IMR-90 (cell line): Measurements from ENCODE around the gene AKAP12. TPM values are rescaled to one million over a fixed set of nuclear protein-coding genes. Genes with fewer than 3 reads are reported as not detected.
A peak's percentile ranks its signal among the peaks of the same experiment; 100 is the strongest.

Experiments used
- ATAC-seq: fragments of 200-7000 bp; cut with Tn5 transposase; 2 replicates; pipeline ENCODE4 v1.9.1; 2020; ENCODE audit warnings: low read depth, mild to moderate bottlenecking, moderate library complexity
- BruUV-seq: library from RNA; stranded (reverse); fragments of 400-500 nt; replicated peaks from 2 replicates; lab custom pipeline; 2021; lab: Mats Ljungman, UMichigan
- CTCF ChIA-PET: fragments of 300-600 bp; formaldehyde crosslinking; extraction: SDS; loops from one replicate; lab custom pipeline; 2021; ENCODE audit warnings: antibody characterized with exemption; lab: Yijun Ruan, JAX
- POLR2A ChIA-PET: fragments of 300-600 bp; sonication (Branson Sonifier 250); formaldehyde crosslinking; loops from one replicate; lab custom pipeline; 2022; ENCODE audit warnings: antibody characterized with exemption; ENCODE audit not compliant: unreplicated experiment; lab: Charles Lee
- DNase-seq: peaks from one replicate; pipeline ENCODE4 v3.0.0; 2013
- H2AFZ ChIP-seq: replicated peaks from 2 replicates; pipeline ENCODE3; 2013; ENCODE audit warnings: low read length, mild to moderate bottlenecking; ENCODE audit not compliant: poor library complexity
- H2AK5ac ChIP-seq: 2 replicates; pipeline ENCODE4 v1.6.1; 2013; ENCODE audit warnings: low read depth, low read length, inconsistent platforms
- H2AK9ac ChIP-seq: replicated peaks from 2 replicates; pipeline ENCODE3; 2013; ENCODE audit warnings: mild to moderate bottlenecking, low read depth, low read length, moderate library complexity; ENCODE audit not compliant: poor library complexity
- H2BK120ac ChIP-seq: 2 replicates; pipeline ENCODE4 v1.6.1; 2013; ENCODE audit warnings: low read depth, low read length, inconsistent platforms
- H2BK15ac ChIP-seq: 3 replicates; pipeline ENCODE4 v1.6.1; 2013; ENCODE audit warnings: low read depth, low read length, inconsistent platforms
- H2BK20ac ChIP-seq: 2 replicates; pipeline ENCODE4 v1.6.1; 2013; ENCODE audit warnings: low read depth, mild to moderate bottlenecking, inconsistent platforms, low read length, moderate library complexity
- H2BK5ac ChIP-seq: 2 replicates; pipeline ENCODE4 v1.6.1; 2013; ENCODE audit warnings: mild to moderate bottlenecking, low read depth, low read length, inconsistent platforms; ENCODE audit not compliant: poor library complexity, severe bottlenecking
- H3K14ac ChIP-seq: replicated peaks from 2 replicates; pipeline ENCODE4 v1.6.1; 2013; ENCODE audit warnings: low read depth, low read length, inconsistent platforms
- H3K18ac ChIP-seq: 2 replicates; pipeline ENCODE4 v1.6.1; 2013; ENCODE audit warnings: low read depth, low read length, control low read depth
- H3K23ac ChIP-seq: 2 replicates; pipeline ENCODE4 v1.6.1; 2013; ENCODE audit warnings: low read depth, low read length, inconsistent platforms
- H3K27ac ChIP-seq: 2 replicates; pipeline ENCODE4 v1.5.1; 2013; ENCODE audit warnings: mild to moderate bottlenecking, control low read depth, low read length; ENCODE audit not compliant: insufficient read depth
- H3K27me3 ChIP-seq: 2 replicates; pipeline ENCODE4 v1.6.1; 2013; ENCODE audit warnings: low read length; ENCODE audit not compliant: control insufficient read depth, insufficient read depth
- H3K36me3 ChIP-seq: 2 replicates; pipeline ENCODE4 v1.6.1; 2013; ENCODE audit warnings: low read length, mixed read lengths; ENCODE audit not compliant: control insufficient read depth, insufficient read depth
- H3K4ac ChIP-seq: 2 replicates; pipeline ENCODE4 v1.6.1; 2013; ENCODE audit warnings: low read depth, low read length, inconsistent platforms
- H3K4me1 ChIP-seq: 2 replicates; pipeline ENCODE4 v1.6.1; 2013; ENCODE audit warnings: low read length, mixed read lengths; ENCODE audit not compliant: control insufficient read depth, insufficient read depth
- H3K4me2 ChIP-seq: 2 replicates; pipeline ENCODE4 v1.6.1; 2013; ENCODE audit warnings: low read depth, mild to moderate bottlenecking, control low read depth, low read length, moderate library complexity
- H3K4me3 ChIP-seq: 2 replicates; pipeline ENCODE4 v1.5.1; 2013; ENCODE audit warnings: low read depth, mild to moderate bottlenecking, control low read depth, low read length, moderate library complexity; ENCODE audit not compliant: insufficient read depth
- H3K56ac ChIP-seq: 2 replicates; pipeline ENCODE4 v1.6.1; 2013; ENCODE audit warnings: low read length, inconsistent platforms; ENCODE audit not compliant: insufficient read depth; ENCODE audit errors: extremely low read depth
- H3K79me1 ChIP-seq, 2 experiments: 2 replicates each; pipeline ENCODE4 v1.6.1; 2013; ENCODE audit warnings: low read length in 2 of 2, inconsistent platforms in 1 of 2, low read depth in 1 of 2
- H3K9ac ChIP-seq: 2 replicates; pipeline ENCODE4 v1.6.1; 2013; ENCODE audit warnings: low read depth, low read length, control low read depth
- H3K9me1 ChIP-seq: 2 replicates; pipeline ENCODE4 v1.6.1; 2013; ENCODE audit warnings: low read length, inconsistent platforms; ENCODE audit not compliant: insufficient read depth
- H3K9me3 ChIP-seq: 2 replicates; pipeline ENCODE4 v1.6.1; 2013; ENCODE audit warnings: low read length; ENCODE audit not compliant: control insufficient read depth, insufficient read depth
- H4K20me1 ChIP-seq: 2 replicates; pipeline ENCODE4 v1.6.1; 2013; ENCODE audit warnings: low read length, inconsistent platforms; ENCODE audit not compliant: insufficient read depth
- H4K5ac ChIP-seq: 2 replicates; pipeline ENCODE4 v1.6.1; 2013; ENCODE audit warnings: mild to moderate bottlenecking, low read depth, low read length, control low read depth
- H4K8ac ChIP-seq, 2 experiments: 2 replicates each; pipeline ENCODE4 v1.6.1; 2013; ENCODE audit warnings: low read depth in 2 of 2, low read length in 2 of 2, control low read depth in 1 of 2, inconsistent platforms in 1 of 2
- H4K91ac ChIP-seq: 2 replicates; pipeline ENCODE4 v1.6.1; 2013; ENCODE audit warnings: low read depth, low read length, inconsistent platforms; ENCODE audit not compliant: insufficient read depth
- CEBPB ChIP-seq: IDR thresholded peaks from 2 replicates; pipeline ENCODE4 v1.6.1; 2012; ENCODE audit warnings: low read depth, low read length, improper control_type of control experiment
- RCOR1 ChIP-seq: IDR thresholded peaks from 2 replicates; pipeline ENCODE4 v1.6.1; 2012; ENCODE audit warnings: mild to moderate bottlenecking, low read length, improper control_type of control experiment; ENCODE audit not compliant: insufficient replicate concordance
- WGBS, 2 experiments: methylation state at CpG; one replicate each; pipeline versions ENCODE4 v1.1.5 to v1.1.7; 2013; ENCODE audit warnings: missing lambda C conversion rate in 2 of 2; ENCODE audit not compliant: insufficient read length in 1 of 2; ENCODE audit errors: extremely low coverage in 2 of 2; 5-methylcytosine and 5-hydroxymethylcytosine counted together
- dilution Hi-C: fragments of 300-500 bp; cut with HindIII; formaldehyde crosslinking; loops from one replicate; pipeline ENCODE4 v1.14.3; 2018; ENCODE audit warnings: low sequenced_read_pairs; ENCODE audit not compliant: unreplicated experiment
- in situ Hi-C: fragments of 300-500 bp; cut with MboI; formaldehyde crosslinking; loops from 3 replicates; pipeline ENCODE4 v1.14.3; 2019; ENCODE audit warnings: low sequenced_read_pairs, inconsistent platforms, mixed read lengths
- intact Hi-C: fragments of 100-400 bp; cut with micrococcal nuclease; formaldehyde crosslinking; loops from 2 replicates; pipeline ENCODE4 v1.10.0; 2022
- polyA plus RNA-seq, 3 experiments: library from polyadenylated mRNA; depleted of rRNA; stranded (reverse); fragments of >200 nt; gene quantifications; 2 replicates each; pipeline ENCODE4 v1.2.3, GENCODE V29; 2012; ENCODE audit warnings: low replicate concordance in 1 of 3
- total RNA-seq: library from RNA; depleted of rRNA; stranded (reverse); fragments of >200 nt; gene quantifications from 2 replicates; pipeline ENCODE4 v1.2.3, GENCODE V29; 2012

Gene AKAP12
- total and polyA plus RNA-seq, 2 of the 4 experiments (the other 2 are of a cell fraction): 56.0 to 118 TPM

DNA sequence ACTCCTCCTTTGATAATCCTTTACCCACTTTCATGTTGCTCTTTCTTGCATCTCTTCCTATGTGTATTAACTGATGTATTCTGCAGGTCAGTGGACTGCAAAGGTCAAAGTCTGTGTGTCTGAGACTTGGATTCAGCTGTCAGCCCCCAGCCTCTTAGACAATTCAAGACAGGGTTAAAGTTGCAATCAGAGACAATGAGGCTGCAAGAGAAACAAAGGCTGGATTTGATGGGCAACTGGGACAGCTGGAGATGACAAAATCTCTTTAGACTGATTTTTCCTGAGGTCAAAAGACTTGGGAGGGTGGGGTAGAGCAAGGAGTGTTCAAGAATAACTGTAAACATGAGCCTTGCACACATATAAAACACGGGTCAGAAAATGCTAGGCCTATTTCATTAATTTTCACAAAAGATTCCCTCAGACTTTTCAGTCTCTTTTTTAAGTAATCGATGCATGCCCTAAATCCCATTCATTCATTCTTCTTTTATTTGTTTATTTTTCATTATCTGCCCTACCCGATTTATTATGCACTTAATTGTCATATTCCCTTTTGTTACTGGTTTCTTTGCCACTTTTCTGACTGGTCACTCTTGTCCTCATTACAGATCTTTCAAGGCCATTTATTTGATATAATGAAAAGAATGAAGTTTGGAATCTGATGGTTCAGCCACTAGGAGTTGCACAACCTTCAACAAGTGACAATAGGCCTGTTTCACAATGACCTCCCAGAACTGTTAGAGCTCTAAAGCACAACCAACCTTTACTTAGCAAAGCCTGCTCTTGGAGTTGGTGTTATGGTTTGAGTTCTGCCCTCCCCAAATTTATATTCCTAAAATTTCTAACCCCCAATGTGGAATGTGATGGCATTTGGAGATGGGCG is 33.8 kb upstream of the AKAP12 start:
- ChIA-PET CTCF (no interaction called here), POLR2A (no interaction called here)
- ATAC-seq (no peak), DNase-seq (no peak)
- Histone ChIP-seq H4K91ac (no peak overlapping the region), H3K23ac (no peak overlapping the region), H2AFZ (no peak overlapping the region), H3K9me1 (no peaks in the 10 kb centered on the region), H3K56ac (no peak overlapping the region), H3K9me3 (no peaks in the 10 kb centered on the region), H2BK20ac (no peak overlapping the region), H2BK15ac (no peak overlapping the region), H2AK5ac (no peak overlapping the region), H3K9ac (no peak overlapping the region), H3K4me1 (no peaks in the 10 kb centered on the region), H3K14ac (no peak overlapping the region), H4K5ac (no peak overlapping the region), H4K20me1 (no peaks in the 10 kb centered on the region), H3K18ac (no peak overlapping the region), H2AK9ac (no peak overlapping the region), H3K27ac (no peak overlapping the region), H3K4me2 (no peak overlapping the region), H3K27me3 (peaks cover 2% of the 10 kb centered on the region), H3K4ac (no peak overlapping the region), H3K36me3 (no peaks in the 10 kb centered on the region), H2BK5ac (no peak overlapping the region), H3K79me1 (no peaks in the 10 kb centered on the region), H4K8ac (no peak overlapping the region), H2BK120ac (no peak overlapping the region), H3K4me3 (no peak overlapping the region)
- intact Hi-C loops: no loop called here
- TF ChIP-seq RCOR1: no peak
- peak; percentile 53 for TF ChIP-seq CEBPB
- dilution Hi-C loops: no loop called here
- BruUV-seq: no TSS peak
- WGBS, 2 experiments: 80% methylated on average over 1 of the region's 4 CpGs; no CpG with 5 or more reads in 1 of the 2 experiments
- in situ Hi-C loops: no loop called here
